Nephron (organoid): ENCODE measurements around the gene AGBL3.

Experiments
- H3K27ac Mint-ChIP-seq, 3 experiments: 2 replicates each; pipeline ENCODE4 v1.8.0; 2020; ENCODE audit warnings: mixed read lengths in 3 of 3, mild to moderate bottlenecking in 2 of 3, moderate library complexity in 1 of 3
- H3K27me3 Mint-ChIP-seq: 2 replicates; pipeline ENCODE4 v1.8.0; 2021; ENCODE audit warnings: low read depth, mild to moderate bottlenecking, moderate library complexity, mixed read lengths
- H3K36me3 Mint-ChIP-seq: 2 replicates; pipeline ENCODE4 v1.8.0; 2020; ENCODE audit warnings: low read depth, mixed read lengths
- H3K4me1 Mint-ChIP-seq: 2 replicates; pipeline ENCODE4 v1.8.0; 2020; ENCODE audit warnings: mixed read lengths
- H3K4me3 Mint-ChIP-seq, 3 experiments: 2 replicates each; pipeline ENCODE4 v1.8.0; 2020; ENCODE audit warnings: mild to moderate bottlenecking in 3 of 3, mixed read lengths in 3 of 3, moderate library complexity in 2 of 3
- H3K9me3 Mint-ChIP-seq: 2 replicates; pipeline ENCODE4 v1.8.0; 2020; ENCODE audit warnings: mixed read lengths
- CTCF ChIP-seq, 3 experiments: fragments of 200-600 bp; sonication (generic); IDR thresholded peaks; one replicate each; pipeline ENCODE4 v1.5.0; 2021; ENCODE audit warnings: antibody characterized with exemption in 3 of 3; ENCODE audit not compliant: unreplicated experiment in 3 of 3

Gene AGBL3

GRCh38 chr7:134941185-134941900 is 45.0 kb upstream of the AGBL3 start:
- Mint-ChIP-seq H3K9me3 (no peaks in the 10 kb centered on the region), H3K4me1 (peaks cover 73% of the 10 kb centered on the region), H3K4me3 (no peak overlapping the region), H3K27ac (peak overlapping the region; percentile 87 to 94 (median 88)), H3K36me3 (peaks cover 57% of the 10 kb centered on the region), H3K27me3 (no peaks in the 10 kb centered on the region)
- no peak for TF ChIP-seq CTCF (IDR thresholded peaks at IDR 0.05; ENCODE audit: unreplicated experiment in 3 of 3)

- Mint-ChIP-seq H3K4me1 (peaks cover 70% of the 10 kb centered on the region), H3K4me3 (no peak overlapping the region), H3K36me3 (peaks cover 56% of the 10 kb centered on the region), H3K27ac (peak overlapping the region; percentile 87 to 94 (median 88)), H3K27me3 (no peaks in the 10 kb centered on the region), H3K9me3 (no peaks in the 10 kb centered on the region)
- TF ChIP-seq CTCF (IDR thresholded peaks at IDR 0.05; ENCODE audit: unreplicated experiment in 3 of 3): no peak
Measured at GRCh38 chr7:134941952-134942351, 44.4 kb upstream of the AGBL3 start.

- TF ChIP-seq CTCF (IDR thresholded peaks at IDR 0.05; ENCODE audit: unreplicated experiment in 3 of 3): no peak
- Mint-ChIP-seq H3K27ac (peak overlapping the region; percentile 59 to 89 (median 87)), H3K36me3 (peaks cover 58% of the 10 kb centered on the region), H3K4me3 (peak overlapping the region in 1 of 3 experiments; percentile 8), H3K27me3 (no peaks in the 10 kb centered on the region), H3K4me1 (peaks cover 61% of the 10 kb centered on the region), H3K9me3 (no peaks in the 10 kb centered on the region)
Measured at GRCh38 chr7:134942690-134943466, 43.4 kb upstream of the AGBL3 start.

DNA sequence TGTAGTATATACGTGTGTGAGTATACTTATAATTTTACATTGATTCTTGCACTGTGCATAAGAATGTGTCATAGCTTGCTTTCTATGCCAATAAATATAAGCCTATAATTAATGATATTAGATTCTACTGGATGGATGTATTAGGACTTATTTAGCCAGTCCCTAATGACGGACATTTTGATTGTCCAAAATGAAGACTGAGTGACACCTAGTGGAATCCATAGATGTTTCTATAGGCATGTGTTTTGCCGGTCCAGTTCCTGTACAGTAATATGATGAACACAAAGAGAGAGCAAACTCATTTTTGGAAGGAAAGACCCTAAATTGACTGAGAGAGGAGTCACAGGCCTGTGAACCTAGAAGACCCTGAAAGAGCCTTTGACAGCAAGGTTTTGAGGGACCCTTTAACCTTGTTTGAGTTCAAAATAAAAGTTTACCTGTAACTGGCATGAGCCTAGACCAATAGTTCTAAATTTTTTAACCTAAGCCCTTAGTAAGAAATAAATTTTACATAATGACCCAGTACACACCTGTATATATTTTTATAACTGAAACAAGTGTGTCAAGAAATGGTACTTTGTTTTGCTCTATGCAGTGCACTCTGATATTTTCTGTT is 42.4 kb upstream of the AGBL3 start:
- peaks cover 58% of the 10 kb centered on the region for H3K36me3 Mint-ChIP-seq
- no peaks in the 10 kb centered on the region for H3K9me3 Mint-ChIP-seq
- H3K27ac Mint-ChIP-seq: peak overlapping the region; percentile 45 to 64 (median 63)
- TF ChIP-seq CTCF (IDR thresholded peaks at IDR 0.05; ENCODE audit: unreplicated experiment in 3 of 3): peak; percentile 38 to 60 (median 39)
- peaks cover 50% of the 10 kb centered on the region for H3K4me1 Mint-ChIP-seq
- no peaks in the 10 kb centered on the region for H3K27me3 Mint-ChIP-seq
- no peak overlapping the region for H3K4me3 Mint-ChIP-seq

GRCh38 chr7:134945691-134946090 is 40.6 kb upstream of the AGBL3 start:
- Mint-ChIP-seq H3K36me3 (peaks cover 68% of the 10 kb centered on the region), H3K4me1 (peaks cover 37% of the 10 kb centered on the region), H3K4me3 (no peak overlapping the region), H3K27ac (peak overlapping the region; percentile 50 to 74 (median 73)), H3K27me3 (no peaks in the 10 kb centered on the region), H3K9me3 (no peaks in the 10 kb centered on the region)
- TF ChIP-seq CTCF (IDR thresholded peaks at IDR 0.05; ENCODE audit: unreplicated experiment in 3 of 3): no peak
